DOHH2 (cell line): ENCODE data around the gene TARBP1.
"Not testable (repeated sequence)": the region's sequence is repeated elsewhere in the genome, so short reads cannot be mapped to it uniquely, and the experiment has no call there.

Experiments
- H3F3A ChIP-seq: fragments of 200-600 bp; sonication (generic), shearing (Covaris generic); 2 replicates; pipeline ENCODE4 v1.6.0; 2016; ENCODE audit warnings: antibody characterized with exemption, mild to moderate bottlenecking; ENCODE audit not compliant: control insufficient read depth, insufficient read depth
- H3K27ac ChIP-seq: fragments of 200-600 bp; sonication (generic); 2 replicates; pipeline ENCODE4 v1.5.1; 2014; ENCODE audit warnings: low read depth, mild to moderate bottlenecking, low read length, moderate library complexity
- H3K27me3 ChIP-seq: fragments of 200-600 bp; sonication (generic); 2 replicates; pipeline ENCODE4 v1.6.1; 2014; ENCODE audit warnings: mild to moderate bottlenecking, low read length, mixed read lengths; ENCODE audit not compliant: control insufficient read depth
- H3K36me3 ChIP-seq: fragments of 200-600 bp; sonication (generic); 2 replicates; pipeline ENCODE4 v1.6.1; 2014; ENCODE audit warnings: mild to moderate bottlenecking, low read length, moderate library complexity, mixed read lengths; ENCODE audit not compliant: control insufficient read depth
- H3K4me1 ChIP-seq: fragments of 200-600 bp; sonication (generic); 2 replicates; pipeline ENCODE4 v1.6.1; 2014; ENCODE audit warnings: mild to moderate bottlenecking, low read length, mixed read lengths; ENCODE audit not compliant: control insufficient read depth
- H3K4me2 ChIP-seq: fragments of 200-600 bp; sonication (generic); 2 replicates; pipeline ENCODE4 v1.6.0; 2014; ENCODE audit warnings: mild to moderate bottlenecking, low read length, moderate library complexity
- H3K4me3 ChIP-seq: fragments of 200-600 bp; sonication (generic); 2 replicates; pipeline ENCODE4 v1.5.1; 2014; ENCODE audit warnings: mild to moderate bottlenecking, low read length, mixed read lengths
- H3K79me2 ChIP-seq: fragments of 200-600 bp; sonication (generic); 2 replicates; pipeline ENCODE4 v1.6.1; 2014; ENCODE audit warnings: mild to moderate bottlenecking, low read length, mixed read lengths; ENCODE audit not compliant: control insufficient read depth
- H3K9me2 ChIP-seq: fragments of 200-600 bp; sonication (generic); replicated peaks from 2 replicates; pipeline ENCODE4 v1.6.1; 2014; ENCODE audit warnings: mild to moderate bottlenecking, low read length, mixed read lengths; ENCODE audit not compliant: control insufficient read depth
- H3K9me3 ChIP-seq: fragments of 200-600 bp; sonication (generic); 2 replicates; pipeline ENCODE4 v1.6.1; 2014; ENCODE audit warnings: antibody characterized with exemption, low read length, mixed read lengths; ENCODE audit not compliant: control insufficient read depth, insufficient read depth
- H4K20me1 ChIP-seq: fragments of 200-600 bp; sonication (generic); 2 replicates; pipeline ENCODE4 v1.6.0; 2014; ENCODE audit warnings: low read depth, mild to moderate bottlenecking, antibody characterized with exemption, low read length, moderate library complexity; ENCODE audit not compliant: control insufficient read depth, insufficient read depth
- CTCF ChIP-seq: fragments of 200-600 bp; sonication (generic); IDR thresholded peaks from one replicate; pipeline ENCODE4 v1.5.1; 2014; ENCODE audit warnings: antibody characterized with exemption, mild to moderate bottlenecking, low read depth, low read length; ENCODE audit not compliant: poor library complexity, severe bottlenecking
- EZH2phosphoT487 ChIP-seq: fragments of 200-600 bp; sonication (generic); IDR thresholded peaks from 2 replicates; pipeline ENCODE4 v1.6.1; 2017; ENCODE audit warnings: borderline replicate concordance, mild to moderate bottlenecking, antibody characterized with exemption, low read length, moderate library complexity, mixed read lengths

The TARBP1 gene

GRCh38 chr1:234361102-234361603, 117.8 kb downstream of the TARBP1 start:
- no peak overlapping the region for H3K4me3 ChIP-seq
- H3K27me3 ChIP-seq: no peaks in the 10 kb centered on the region
- H4K20me1 ChIP-seq: no peaks in the 10 kb centered on the region
- no peaks in the 10 kb centered on the region for H3K9me3 ChIP-seq
- TF ChIP-seq EZH2phosphoT487: no peak
- TF ChIP-seq CTCF: no peak
- H3K9me2 ChIP-seq: no peaks in the 10 kb centered on the region
- H3K4me1 ChIP-seq: no peaks in the 10 kb centered on the region
- H3K79me2 ChIP-seq: no peaks in the 10 kb centered on the region
- H3K27ac ChIP-seq: no peak overlapping the region
- no peaks in the 10 kb centered on the region for H3F3A ChIP-seq
- no peak overlapping the region for H3K4me2 ChIP-seq
- no peaks in the 10 kb centered on the region for H3K36me3 ChIP-seq

GRCh38 chr1:234357831-234358230, 121.1 kb downstream of the TARBP1 start:
- H3K9me2 ChIP-seq: no peaks in the 10 kb centered on the region
- H3K4me3 ChIP-seq: no peak overlapping the region
- H3K27me3 ChIP-seq: no peaks in the 10 kb centered on the region; the same call in 1 of the 2 replicates
- H3K9me3 ChIP-seq: no peaks in the 10 kb centered on the region
- H3K27ac ChIP-seq: no peak overlapping the region
- H4K20me1 ChIP-seq: no peaks in the 10 kb centered on the region
- no peaks in the 10 kb centered on the region for H3F3A ChIP-seq
- TF ChIP-seq CTCF (no peak), EZH2phosphoT487 (no peak)
- H3K4me1 ChIP-seq: no peaks in the 10 kb centered on the region
- H3K36me3 ChIP-seq: no peaks in the 10 kb centered on the region
- no peaks in the 10 kb centered on the region for H3K79me2 ChIP-seq
- no peak overlapping the region for H3K4me2 ChIP-seq

- H3K4me1 ChIP-seq, H3K9me2 ChIP-seq, H3K36me3 ChIP-seq, H3K4me2 ChIP-seq, H3K27ac ChIP-seq, H3K79me2 ChIP-seq, H3K9me3 ChIP-seq, H3K4me3 ChIP-seq, H3K27me3 ChIP-seq, H4K20me1 ChIP-seq, H3F3A ChIP-seq: not testable (repeated sequence)
These were observed 122.2 kb downstream of the TARBP1 start for GRCh38 chr1:234356615-234357269.

- H3K79me2 ChIP-seq: no peaks in the 10 kb centered on the region
- H3K4me1 ChIP-seq: no peaks in the 10 kb centered on the region
- no peaks in the 10 kb centered on the region for H3K9me2 ChIP-seq
- no peaks in the 10 kb centered on the region for H3K9me3 ChIP-seq
- H3K27me3 ChIP-seq: no peaks in the 10 kb centered on the region; the same call in 1 of the 2 replicates
- H4K20me1 ChIP-seq: no peaks in the 10 kb centered on the region
- H3K4me3 ChIP-seq: no peak overlapping the region
- H3F3A ChIP-seq: no peaks in the 10 kb centered on the region
- H3K27ac ChIP-seq: no peak overlapping the region
- no peak for TF ChIP-seq EZH2phosphoT487
- TF ChIP-seq CTCF: no peak
- H3K36me3 ChIP-seq: no peaks in the 10 kb centered on the region
- H3K4me2 ChIP-seq: no peak overlapping the region
These were observed 123.0 kb downstream of the TARBP1 start for GRCh38 chr1:234355782-234356510.
